Measurements from ENCODE around the gene ENPP4. TPM values are rescaled to one million over a fixed set of nuclear protein-coding genes. Genes with fewer than 3 reads are reported as not detected.

The ENPP4 gene
- total RNA-seq, 1 donor from 2014 or later = 37.1 TPM

- no peak for FAIRE-seq
- DNase-seq (ENCODE audit: low spot score in 2 of 2) = no peak
Measured at GRCh38 chr6:46191961-46192360, 62.2 kb downstream of the ENPP4 start.

Other genes starting within 250 kb of the ENPP4 start
- 1.2 TPM for gene CLIC5, start 114.1 kb upstream of the ENPP4 start, total RNA-seq
- gene ENPP5, start 41.0 kb downstream of the ENPP4 start, total RNA-seq = 5.3 TPM

Data from frontal cortex (tissue), 4 donors.